Left ventricle myocardium inferior (tissue), 1 donor: ENCODE measurements around the gene SP110. TPM values are rescaled to one million over a fixed set of nuclear protein-coding genes. Genes with fewer than 3 reads are reported as not detected.
"Not testable (repeated sequence)": the region's sequence is repeated elsewhere in the genome, so short reads cannot be mapped to it uniquely, and the experiment has no call there.

Experiments used
- DNase-seq: peaks from one replicate; pipeline ENCODE4 v3.0.0-alpha.2; 2020
- H3K27ac ChIP-seq: fragments of 200-600 bp; replicated peaks from 2 replicates; pipeline ENCODE4 v1.8.0; 2021
- H3K27me3 ChIP-seq: fragments of 200-600 bp; 2 replicates; pipeline ENCODE4 v1.8.0; 2021; ENCODE audit warnings: low read depth
- H3K36me3 ChIP-seq: fragments of 200-600 bp; 2 replicates; pipeline ENCODE4 v1.8.0; 2021
- H3K4me1 ChIP-seq: fragments of 200-600 bp; 2 replicates; pipeline ENCODE4 v1.8.0; 2021
- H3K4me3 ChIP-seq: fragments of 200-600 bp; 2 replicates; pipeline ENCODE4 v1.8.0; 2021; ENCODE audit warnings: mild to moderate bottlenecking, moderate library complexity
- H3K9me3 ChIP-seq: fragments of 200-600 bp; replicated peaks from 2 replicates; pipeline ENCODE4 v1.8.0; 2021
- CTCF ChIP-seq: fragments of 200-600 bp; IDR thresholded peaks from 2 replicates; pipeline ENCODE4 v1.8.0; 2021; ENCODE audit warnings: antibody characterized with exemption, mild to moderate bottlenecking, borderline replicate concordance
- intact Hi-C: fragments of 100-400 bp; cut with micrococcal nuclease; formaldehyde crosslinking; loops from one replicate; pipeline ENCODE4 v1.11.0; 2022
- long read RNA-seq: library from polyadenylated mRNA; unstranded; transcript quantifications from one replicate; pipeline ENCODE4 v2.0.0, GENCODE V29; 2021
- total RNA-seq: library from RNA; stranded (reverse); fragmentation: NEBNext Ultra II Directional; extraction: Animal tissue kit (Norgen Biotek cat#: 25700); gene quantifications from one replicate; pipeline ENCODE4 v1.2.1, GENCODE V29; 2021
- donor health status: DM: no; HTN: yes; CAD: no; lungs with severe emphysema.

Gene SP110
- 10.5 TPM for total RNA-seq
- long read RNA-seq, transcript SP110-202 (15 exons, 2,080 nt), result major isoform, 8 of 14 reads
- long read RNA-seq, partial matches to known transcripts, result 3 of 14 reads
- long read RNA-seq, other reads (novel, unspliced or antisense), result 3 of 14 reads

- Histone ChIP-seq H3K27me3 (no peaks in the 10 kb centered on the region), H3K4me3 (peak within 1 kb of the TSS; percentile 71)
- intact Hi-C loops, result no loop called here
These were observed at the start of gene SP110 for GRCh38 chr2:230219419-230220331. TSS of gene SP110 (minus strand) at chr2:230219984. CDS start at chr2:230216927, 3,057 bp downstream.

GRCh38 chr2:230268606-230269243, 48.9 kb upstream of the SP110 start:
- no peak for DNase-seq
- Histone ChIP-seq H3K9me3 (peaks cover 12% of the 10 kb centered on the region), H3K27me3 (no peaks in the 10 kb centered on the region), H3K4me3 (no peak overlapping the region), H3K27ac (peak overlapping the region; percentile 50), H3K4me1 (peaks cover 6% of the 10 kb centered on the region), H3K36me3 (no peaks in the 10 kb centered on the region)
- no peak for TF ChIP-seq CTCF
- intact Hi-C loops, result no loop called here

More at GRCh38 chr2:230219419-230220331, at the start of gene SP110:
- peaks cover 22% of the 10 kb centered on the region for H3K36me3 ChIP-seq
- peak; percentile 65 for DNase-seq
- H3K4me1 ChIP-seq, result peaks cover 35% of the 10 kb centered on the region
- H3K9me3 ChIP-seq, result no peaks in the 10 kb centered on the region
- peak within 1 kb of the TSS; percentile 91 for H3K27ac ChIP-seq
- TF ChIP-seq CTCF, result no peak

- Histone ChIP-seq H3K9me3 (peaks cover 9% of the 10 kb centered on the region), H3K36me3 (no peaks in the 10 kb centered on the region), H3K27me3 (no peaks in the 10 kb centered on the region), H3K27ac (no peak overlapping the region), H3K4me3 (no peak overlapping the region), H3K4me1 (peaks cover 6% of the 10 kb centered on the region)
- DNase-seq, result no peak
- TF ChIP-seq CTCF, result no peak
- intact Hi-C loops, result no loop called here
These were observed 47.8 kb upstream of the SP110 start for GRCh38 chr2:230267556-230267955.

GRCh38 chr2:230267059-230267458, 47.3 kb upstream of the SP110 start:
- Histone ChIP-seq H3K9me3 (peaks cover 6% of the 10 kb centered on the region), H3K27ac (no peak overlapping the region), H3K4me1 (peaks cover 6% of the 10 kb centered on the region), H3K27me3 (no peaks in the 10 kb centered on the region), H3K36me3 (no peaks in the 10 kb centered on the region), H3K4me3 (no peak overlapping the region)
- DNase-seq, result no peak
- TF ChIP-seq CTCF, result no peak
- intact Hi-C loops, result no loop called here

- Histone ChIP-seq H3K27me3 (no peaks in the 10 kb centered on the region), H3K27ac (no peak overlapping the region), H3K36me3 (no peaks in the 10 kb centered on the region), H3K4me3 (no peak overlapping the region), H3K4me1 (peaks cover 6% of the 10 kb centered on the region), H3K9me3 (peaks cover 1% of the 10 kb centered on the region)
- intact Hi-C loops, result no loop called here
- DNase-seq, result no peak
- no peak for TF ChIP-seq CTCF
These were observed 46.9 kb upstream of the SP110 start for GRCh38 chr2:230266638-230267037.

GRCh38 chr2:230264945-230265344, 45.2 kb upstream of the SP110 start:
- H3K4me1 ChIP-seq, H3K27ac ChIP-seq, H3K4me3 ChIP-seq, intact Hi-C loops, H3K9me3 ChIP-seq, DNase-seq, H3K27me3 ChIP-seq, H3K36me3 ChIP-seq: not testable (repeated sequence)
